ENCODE results near the gene GATD1. TPM values are rescaled to one million over a fixed set of nuclear protein-coding genes. Genes with fewer than 3 reads are reported as not detected.

The GATD1 gene
- total and polyA plus RNA-seq, 10 of the 15 experiments (the other 5 are each of a cell fraction or from before 2014, with no cell fraction given): 1.2 to 92.6 (median 22.3) TPM

DNA sequence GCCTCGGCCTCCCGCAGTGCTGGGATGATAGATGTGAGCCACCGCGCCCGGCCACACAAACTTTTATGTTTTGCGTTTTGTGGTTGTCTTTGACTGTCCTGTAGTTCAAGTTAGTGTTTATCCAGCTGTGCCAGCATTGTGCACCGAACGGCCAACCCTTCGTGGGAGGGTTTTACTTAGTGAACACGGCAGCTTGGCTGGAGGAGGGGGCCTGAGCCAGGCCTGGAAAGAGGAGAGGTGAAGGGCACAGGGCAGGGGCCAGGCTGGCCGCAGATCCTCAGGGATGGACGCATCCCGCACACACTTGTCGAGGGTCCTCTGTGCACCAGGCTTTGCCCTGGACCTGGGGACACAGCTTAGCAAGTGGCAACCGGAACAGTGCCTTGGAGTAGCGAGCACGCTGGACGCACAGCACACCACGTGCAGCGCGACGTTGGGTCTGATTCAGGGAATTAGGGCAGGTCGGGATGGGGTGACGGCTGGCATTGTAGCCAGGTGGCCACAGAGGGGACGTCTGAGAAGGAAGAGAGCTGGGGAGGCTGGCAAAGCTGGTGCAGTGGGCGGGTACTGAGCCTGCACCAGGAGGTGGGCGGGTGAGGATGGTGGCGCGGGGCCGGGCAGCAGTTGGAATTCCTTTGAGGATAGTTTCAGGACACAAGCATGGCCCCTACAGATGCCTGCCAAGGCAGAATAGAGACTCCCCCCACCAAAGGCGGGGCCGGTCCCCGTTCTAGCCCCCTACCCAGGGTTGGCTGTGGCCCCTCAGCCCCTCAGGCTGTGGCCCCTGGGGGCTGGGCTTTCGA is 57.9 kb downstream of the GATD1 start (continued):
- TF ChIP-seq, protein P1, sequence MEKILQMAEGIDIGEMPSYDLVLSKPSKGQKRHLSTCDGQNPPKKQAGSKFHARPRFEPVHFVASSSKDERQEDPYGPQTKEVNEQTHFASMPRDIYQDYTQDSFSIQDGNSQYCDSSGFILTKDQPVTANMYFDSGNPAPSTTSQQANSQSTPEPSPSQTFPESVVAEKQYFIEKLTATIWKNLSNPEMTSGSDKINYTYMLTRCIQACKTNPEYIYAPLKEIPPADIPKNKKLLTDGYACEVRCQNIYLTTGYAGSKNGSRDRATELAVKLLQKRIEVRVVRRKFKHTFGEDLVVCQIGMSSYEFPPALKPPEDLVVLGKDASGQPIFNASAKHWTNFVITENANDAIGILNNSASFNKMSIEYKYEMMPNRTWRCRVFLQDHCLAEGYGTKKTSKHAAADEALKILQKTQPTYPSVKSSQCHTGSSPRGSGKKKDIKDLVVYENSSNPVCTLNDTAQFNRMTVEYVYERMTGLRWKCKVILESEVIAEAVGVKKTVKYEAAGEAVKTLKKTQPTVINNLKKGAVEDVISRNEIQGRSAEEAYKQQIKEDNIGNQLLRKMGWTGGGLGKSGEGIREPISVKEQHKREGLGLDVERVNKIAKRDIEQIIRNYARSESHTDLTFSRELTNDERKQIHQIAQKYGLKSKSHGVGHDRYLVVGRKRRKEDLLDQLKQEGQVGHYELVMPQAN (conservative IDR thresholded peaks at IDR 0.05): no peak
- TF ChIP-seq, protein P2, sequence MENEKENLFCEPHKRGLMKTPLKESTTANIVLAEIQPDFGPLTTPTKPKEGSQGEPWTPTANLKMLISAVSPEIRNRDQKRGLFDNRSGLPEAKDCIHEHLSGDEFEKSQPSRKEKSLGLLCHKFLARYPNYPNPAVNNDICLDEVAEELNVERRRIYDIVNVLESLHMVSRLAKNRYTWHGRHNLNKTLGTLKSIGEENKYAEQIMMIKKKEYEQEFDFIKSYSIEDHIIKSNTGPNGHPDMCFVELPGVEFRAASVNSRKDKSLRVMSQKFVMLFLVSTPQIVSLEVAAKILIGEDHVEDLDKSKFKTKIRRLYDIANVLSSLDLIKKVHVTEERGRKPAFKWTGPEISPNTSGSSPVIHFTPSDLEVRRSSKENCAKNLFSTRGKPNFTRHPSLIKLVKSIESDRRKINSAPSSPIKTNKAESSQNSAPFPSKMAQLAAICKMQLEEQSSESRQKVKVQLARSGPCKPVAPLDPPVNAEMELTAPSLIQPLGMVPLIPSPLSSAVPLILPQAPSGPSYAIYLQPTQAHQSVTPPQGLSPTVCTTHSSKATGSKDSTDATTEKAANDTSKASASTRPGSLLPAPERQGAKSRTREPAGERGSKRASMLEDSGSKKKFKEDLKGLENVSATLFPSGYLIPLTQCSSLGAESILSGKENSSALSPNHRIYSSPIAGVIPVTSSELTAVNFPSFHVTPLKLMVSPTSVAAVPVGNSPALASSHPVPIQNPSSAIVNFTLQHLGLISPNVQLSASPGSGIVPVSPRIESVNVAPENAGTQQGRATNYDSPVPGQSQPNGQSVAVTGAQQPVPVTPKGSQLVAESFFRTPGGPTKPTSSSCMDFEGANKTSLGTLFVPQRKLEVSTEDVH (IDR thresholded peaks at IDR 0.05; ENCODE audit: low read depth, partially characterized antibody): no peak
- TF ChIP-seq, protein P3, sequence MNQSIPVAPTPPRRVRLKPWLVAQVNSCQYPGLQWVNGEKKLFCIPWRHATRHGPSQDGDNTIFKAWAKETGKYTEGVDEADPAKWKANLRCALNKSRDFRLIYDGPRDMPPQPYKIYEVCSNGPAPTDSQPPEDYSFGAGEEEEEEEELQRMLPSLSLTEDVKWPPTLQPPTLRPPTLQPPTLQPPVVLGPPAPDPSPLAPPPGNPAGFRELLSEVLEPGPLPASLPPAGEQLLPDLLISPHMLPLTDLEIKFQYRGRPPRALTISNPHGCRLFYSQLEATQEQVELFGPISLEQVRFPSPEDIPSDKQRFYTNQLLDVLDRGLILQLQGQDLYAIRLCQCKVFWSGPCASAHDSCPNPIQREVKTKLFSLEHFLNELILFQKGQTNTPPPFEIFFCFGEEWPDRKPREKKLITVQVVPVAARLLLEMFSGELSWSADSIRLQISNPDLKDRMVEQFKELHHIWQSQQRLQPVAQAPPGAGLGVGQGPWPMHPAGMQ (IDR thresholded peaks at IDR 0.05; ENCODE audit: borderline replicate concordance): no peak
- TF ChIP-seq, protein P4, sequence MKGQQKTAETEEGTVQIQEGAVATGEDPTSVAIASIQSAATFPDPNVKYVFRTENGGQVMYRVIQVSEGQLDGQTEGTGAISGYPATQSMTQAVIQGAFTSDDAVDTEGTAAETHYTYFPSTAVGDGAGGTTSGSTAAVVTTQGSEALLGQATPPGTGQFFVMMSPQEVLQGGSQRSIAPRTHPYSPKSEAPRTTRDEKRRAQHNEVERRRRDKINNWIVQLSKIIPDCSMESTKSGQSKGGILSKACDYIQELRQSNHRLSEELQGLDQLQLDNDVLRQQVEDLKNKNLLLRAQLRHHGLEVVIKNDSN (IDR thresholded peaks at IDR 0.05; ENCODE audit: borderline replicate concordance, extremely low read length, insufficient read depth, low read depth, low read length): no peak
- TF ChIP-seq SMAD1 (IDR thresholded peaks at IDR 0.05; ENCODE audit: low read depth, partially characterized antibody) (no peak), IKZF2 (IDR thresholded peaks at IDR 0.05) (no peak), POLR2AphosphoS2 (IDR thresholded peaks at IDR 0.05; ENCODE audit: low read depth, low read length) (no peak), BACH1 (IDR thresholded peaks at IDR 0.05; ENCODE audit: borderline replicate concordance) (no peak)
- TF ChIP-seq, protein P5, sequence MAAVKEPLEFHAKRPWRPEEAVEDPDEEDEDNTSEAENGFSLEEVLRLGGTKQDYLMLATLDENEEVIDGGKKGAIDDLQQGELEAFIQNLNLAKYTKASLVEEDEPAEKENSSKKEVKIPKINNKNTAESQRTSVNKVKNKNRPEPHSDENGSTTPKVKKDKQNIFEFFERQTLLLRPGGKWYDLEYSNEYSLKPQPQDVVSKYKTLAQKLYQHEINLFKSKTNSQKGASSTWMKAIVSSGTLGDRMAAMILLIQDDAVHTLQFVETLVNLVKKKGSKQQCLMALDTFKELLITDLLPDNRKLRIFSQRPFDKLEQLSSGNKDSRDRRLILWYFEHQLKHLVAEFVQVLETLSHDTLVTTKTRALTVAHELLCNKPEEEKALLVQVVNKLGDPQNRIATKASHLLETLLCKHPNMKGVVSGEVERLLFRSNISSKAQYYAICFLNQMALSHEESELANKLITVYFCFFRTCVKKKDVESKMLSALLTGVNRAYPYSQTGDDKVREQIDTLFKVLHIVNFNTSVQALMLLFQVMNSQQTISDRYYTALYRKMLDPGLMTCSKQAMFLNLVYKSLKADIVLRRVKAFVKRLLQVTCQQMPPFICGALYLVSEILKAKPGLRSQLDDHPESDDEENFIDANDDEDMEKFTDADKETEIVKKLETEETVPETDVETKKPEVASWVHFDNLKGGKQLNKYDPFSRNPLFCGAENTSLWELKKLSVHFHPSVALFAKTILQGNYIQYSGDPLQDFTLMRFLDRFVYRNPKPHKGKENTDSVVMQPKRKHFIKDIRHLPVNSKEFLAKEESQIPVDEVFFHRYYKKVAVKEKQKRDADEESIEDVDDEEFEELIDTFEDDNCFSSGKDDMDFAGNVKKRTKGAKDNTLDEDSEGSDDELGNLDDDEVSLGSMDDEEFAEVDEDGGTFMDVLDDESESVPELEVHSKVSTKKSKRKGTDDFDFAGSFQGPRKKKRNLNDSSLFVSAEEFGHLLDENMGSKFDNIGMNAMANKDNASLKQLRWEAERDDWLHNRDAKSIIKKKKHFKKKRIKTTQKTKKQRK (IDR thresholded peaks at IDR 0.05; ENCODE audit: low read depth, low read length): no peak
- TF ChIP-seq, protein P6, sequence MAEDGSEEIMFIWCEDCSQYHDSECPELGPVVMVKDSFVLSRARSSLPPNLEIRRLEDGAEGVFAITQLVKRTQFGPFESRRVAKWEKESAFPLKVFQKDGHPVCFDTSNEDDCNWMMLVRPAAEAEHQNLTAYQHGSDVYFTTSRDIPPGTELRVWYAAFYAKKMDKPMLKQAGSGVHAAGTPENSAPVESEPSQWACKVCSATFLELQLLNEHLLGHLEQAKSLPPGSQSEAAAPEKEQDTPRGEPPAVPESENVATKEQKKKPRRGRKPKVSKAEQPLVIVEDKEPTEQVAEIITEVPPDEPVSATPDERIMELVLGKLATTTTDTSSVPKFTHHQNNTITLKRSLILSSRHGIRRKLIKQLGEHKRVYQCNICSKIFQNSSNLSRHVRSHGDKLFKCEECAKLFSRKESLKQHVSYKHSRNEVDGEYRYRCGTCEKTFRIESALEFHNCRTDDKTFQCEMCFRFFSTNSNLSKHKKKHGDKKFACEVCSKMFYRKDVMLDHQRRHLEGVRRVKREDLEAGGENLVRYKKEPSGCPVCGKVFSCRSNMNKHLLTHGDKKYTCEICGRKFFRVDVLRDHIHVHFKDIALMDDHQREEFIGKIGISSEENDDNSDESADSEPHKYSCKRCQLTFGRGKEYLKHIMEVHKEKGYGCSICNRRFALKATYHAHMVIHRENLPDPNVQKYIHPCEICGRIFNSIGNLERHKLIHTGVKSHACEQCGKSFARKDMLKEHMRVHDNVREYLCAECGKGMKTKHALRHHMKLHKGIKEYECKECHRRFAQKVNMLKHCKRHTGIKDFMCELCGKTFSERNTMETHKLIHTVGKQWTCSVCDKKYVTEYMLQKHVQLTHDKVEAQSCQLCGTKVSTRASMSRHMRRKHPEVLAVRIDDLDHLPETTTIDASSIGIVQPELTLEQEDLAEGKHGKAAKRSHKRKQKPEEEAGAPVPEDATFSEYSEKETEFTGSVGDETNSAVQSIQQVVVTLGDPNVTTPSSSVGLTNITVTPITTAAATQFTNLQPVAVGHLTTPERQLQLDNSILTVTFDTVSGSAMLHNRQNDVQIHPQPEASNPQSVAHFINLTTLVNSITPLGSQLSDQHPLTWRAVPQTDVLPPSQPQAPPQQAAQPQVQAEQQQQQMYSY (CRISPR knock-in tag; IDR thresholded peaks at IDR 0.05): no peak

All from GM12878 (cell line).